ENCODE data around the gene EDN3.

Gene EDN3

DNA sequence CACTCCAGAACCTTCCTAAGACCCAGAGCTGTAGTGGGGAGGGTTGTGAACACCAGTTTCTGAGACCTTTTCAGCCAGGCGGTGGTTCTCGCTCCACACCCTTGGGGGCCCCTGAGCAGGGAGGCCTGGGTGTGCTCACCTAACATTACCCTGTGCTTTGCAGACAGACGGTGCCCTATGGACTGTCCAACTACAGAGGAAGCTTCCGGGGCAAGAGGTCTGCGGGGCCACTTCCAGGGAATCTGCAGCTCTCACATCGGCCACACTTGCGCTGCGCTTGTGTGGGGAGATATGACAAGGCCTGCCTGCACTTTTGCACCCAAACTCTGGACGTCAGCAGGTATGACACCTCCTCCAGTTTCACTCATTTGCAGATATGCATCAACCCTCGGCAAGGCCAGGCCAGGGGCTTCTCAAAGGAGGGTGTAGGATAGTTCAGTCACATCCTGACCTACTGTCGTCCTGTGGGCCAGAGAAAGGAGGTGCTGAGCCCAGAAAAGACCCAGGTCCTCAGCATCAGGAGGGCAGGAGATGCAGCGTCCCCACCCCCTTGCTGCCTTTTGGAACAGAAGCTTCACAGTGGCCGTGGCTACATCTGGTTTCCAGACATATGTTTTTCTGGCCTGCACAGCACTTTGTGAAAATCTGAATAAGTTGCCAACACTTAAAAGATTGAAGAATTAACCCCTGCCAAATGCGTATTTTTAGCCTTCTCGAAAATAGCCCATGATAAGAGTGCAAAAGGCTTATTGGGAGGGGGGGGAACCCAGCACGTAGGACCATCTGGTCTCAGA lies 20.6 kb downstream of the EDN3 start:
- TF ChIP-seq, protein P1, sequence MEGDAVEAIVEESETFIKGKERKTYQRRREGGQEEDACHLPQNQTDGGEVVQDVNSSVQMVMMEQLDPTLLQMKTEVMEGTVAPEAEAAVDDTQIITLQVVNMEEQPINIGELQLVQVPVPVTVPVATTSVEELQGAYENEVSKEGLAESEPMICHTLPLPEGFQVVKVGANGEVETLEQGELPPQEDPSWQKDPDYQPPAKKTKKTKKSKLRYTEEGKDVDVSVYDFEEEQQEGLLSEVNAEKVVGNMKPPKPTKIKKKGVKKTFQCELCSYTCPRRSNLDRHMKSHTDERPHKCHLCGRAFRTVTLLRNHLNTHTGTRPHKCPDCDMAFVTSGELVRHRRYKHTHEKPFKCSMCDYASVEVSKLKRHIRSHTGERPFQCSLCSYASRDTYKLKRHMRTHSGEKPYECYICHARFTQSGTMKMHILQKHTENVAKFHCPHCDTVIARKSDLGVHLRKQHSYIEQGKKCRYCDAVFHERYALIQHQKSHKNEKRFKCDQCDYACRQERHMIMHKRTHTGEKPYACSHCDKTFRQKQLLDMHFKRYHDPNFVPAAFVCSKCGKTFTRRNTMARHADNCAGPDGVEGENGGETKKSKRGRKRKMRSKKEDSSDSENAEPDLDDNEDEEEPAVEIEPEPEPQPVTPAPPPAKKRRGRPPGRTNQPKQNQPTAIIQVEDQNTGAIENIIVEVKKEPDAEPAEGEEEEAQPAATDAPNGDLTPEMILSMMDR (conservative IDR thresholded peaks at IDR 0.05), result no peak
- no peak overlapping the region for H3K27ac ChIP-seq

DNA sequence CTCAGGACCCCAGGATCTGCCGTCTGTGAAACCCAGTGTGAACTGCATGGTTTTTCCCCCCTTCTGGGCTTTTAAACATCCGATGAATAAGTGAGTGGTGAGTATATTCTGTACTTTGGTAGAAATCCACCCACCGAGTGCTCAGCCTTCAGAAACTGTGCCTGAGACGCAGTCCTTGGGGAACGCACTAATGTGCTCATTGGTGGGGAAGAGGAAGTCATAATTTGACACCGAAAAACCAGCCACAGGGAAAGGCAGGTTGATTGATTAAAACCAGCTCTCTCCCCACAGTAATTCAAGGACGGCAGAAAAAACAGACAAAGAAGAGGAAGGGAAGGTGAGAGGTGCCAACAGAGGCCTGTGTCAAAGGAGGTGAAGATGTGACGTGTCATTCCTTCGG lies 21.7 kb downstream of the EDN3 start:
- no peak overlapping the region for H3K27ac ChIP-seq
- TF ChIP-seq, protein P1 (conservative IDR thresholded peaks at IDR 0.05), result no peak

GRCh38 chr20:59322585-59323454 lies 22.4 kb downstream of the EDN3 start:
- H3K27ac ChIP-seq, result no peak overlapping the region
- TF ChIP-seq, protein P1 (conservative IDR thresholded peaks at IDR 0.05), result no peak

DNA sequence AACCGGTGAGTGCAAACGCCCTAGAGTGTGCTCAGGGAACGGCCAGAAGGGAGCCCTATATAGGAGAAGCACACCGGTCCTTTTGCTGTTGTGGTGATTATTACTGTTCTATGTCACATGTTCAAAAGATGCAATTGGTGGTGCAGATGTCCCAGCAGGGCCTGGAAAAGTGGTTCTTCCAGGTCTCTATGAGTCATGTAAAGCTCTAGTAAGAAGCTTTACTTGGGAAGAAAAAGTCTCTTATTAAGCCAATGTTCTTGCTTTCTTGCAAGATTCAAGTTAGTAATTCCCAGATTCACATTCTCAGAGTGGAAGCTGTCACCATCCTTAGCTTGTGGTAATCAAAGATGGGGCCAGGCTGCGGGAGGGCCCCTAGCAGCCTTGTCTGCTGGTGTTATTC lies 23.3 kb downstream of the EDN3 start:
- no peak overlapping the region for H3K27ac ChIP-seq
- TF ChIP-seq, protein P1 (conservative IDR thresholded peaks at IDR 0.05), result no peak

GRCh38 chr20:59324521-59325141 lies 24.2 kb downstream of the EDN3 start:
- H3K27ac ChIP-seq, result no peak overlapping the region
- TF ChIP-seq, protein P1 (conservative IDR thresholded peaks at IDR 0.05), result no peak

- no peak overlapping the region for H3K27ac ChIP-seq
- TF ChIP-seq, protein P1 (conservative IDR thresholded peaks at IDR 0.05), result no peak
These were observed 24.7 kb downstream of the EDN3 start for GRCh38 chr20:59325142-59325523.

DNA sequence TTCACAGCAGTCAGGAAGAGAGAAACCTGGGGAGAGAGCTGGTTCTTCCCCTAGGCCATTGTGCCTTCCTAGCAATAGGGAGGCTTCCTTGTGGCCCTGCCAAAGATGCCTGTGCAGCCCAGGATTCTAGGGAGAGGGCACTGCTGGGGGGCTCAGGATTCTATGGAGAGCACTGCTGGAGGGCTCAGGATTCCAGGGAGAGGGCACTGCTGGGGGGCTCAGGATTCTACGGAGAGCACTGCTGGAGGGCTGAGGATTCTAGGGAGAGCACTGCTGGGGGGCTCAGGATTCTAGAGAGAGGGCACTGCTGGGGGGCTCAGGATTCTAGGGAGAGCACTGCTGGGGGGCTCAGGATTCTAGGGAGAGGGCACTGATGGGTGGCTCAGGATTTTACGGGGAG lies 25.8 kb downstream of the EDN3 start:
- no peak overlapping the region for H3K27ac ChIP-seq
- TF ChIP-seq, protein P1 (conservative IDR thresholded peaks at IDR 0.05), result no peak
